CD4-positive, alpha-beta memory T cell (primary cell): ENCODE data around the gene GFRA1. TPM values are rescaled to one million over a fixed set of nuclear protein-coding genes. Genes with fewer than 3 reads are reported as not detected.

Source experiments
- CTCF ChIA-PET: fragments of 350-600 bp; sonication (Branson Sonifier 250); formaldehyde crosslinking; loops from one replicate; lab custom pipeline; 2021; ENCODE audit warnings: inconsistent platforms; ENCODE audit not compliant: partially characterized antibody; lab: Charles Lee
- POLR2A ChIA-PET: fragments of 350-600 bp; sonication (Branson Sonifier 250); formaldehyde crosslinking; loops from one replicate; lab custom pipeline; 2021; ENCODE audit not compliant: partially characterized antibody; lab: Charles Lee
- DNase-seq, 5 donors: peaks; one replicate each; pipeline versions ENCODE4 v3.0.0 to v3.0.0-alpha.2; 2020 to 2022; ENCODE audit warnings: mixed read lengths in 1 of 5
- H3K27ac ChIP-seq: one replicate; pipeline ENCODE4 v1.7.0; 2013; ENCODE audit warnings: low read depth, low read length
- H3K27me3 ChIP-seq: 2 replicates; pipeline ENCODE4 v1.7.0; 2013; ENCODE audit warnings: mild to moderate bottlenecking, low read length, moderate library complexity; ENCODE audit not compliant: insufficient read depth
- H3K36me3 ChIP-seq: 2 replicates; pipeline ENCODE4 v1.7.0; 2013; ENCODE audit warnings: mild to moderate bottlenecking, low read length, moderate library complexity; ENCODE audit not compliant: insufficient read depth
- H3K4me1 ChIP-seq: 2 replicates; pipeline ENCODE4 v1.7.0; 2013; ENCODE audit warnings: mild to moderate bottlenecking, low read length, moderate library complexity; ENCODE audit not compliant: insufficient read depth
- H3K4me3 ChIP-seq, 2 donors: one replicate each; pipeline ENCODE4 v1.7.0; 2013; ENCODE audit warnings: low read length in 2 of 2, mild to moderate bottlenecking in 1 of 2
- H3K9me3 ChIP-seq, 2 donors: one replicate each; pipeline ENCODE4 v1.7.0; 2013; ENCODE audit warnings: low read length in 2 of 2, control low read depth in 1 of 2; ENCODE audit not compliant: control insufficient read depth in 1 of 2
- H3K27ac Mint-ChIP-seq, 7 donors: one replicate each; pipeline ENCODE4 v1.8.0; 2020 to 2021; ENCODE audit warnings: mixed read lengths in 7 of 7, mild to moderate bottlenecking in 6 of 7, inconsistent platforms in 3 of 7, moderate library complexity in 3 of 7
- H3K27me3 Mint-ChIP-seq, 2 donors: one replicate each; pipeline ENCODE4 v1.8.0; 2020 to 2021; ENCODE audit warnings: mixed read lengths in 2 of 2
- H3K36me3 Mint-ChIP-seq, 2 donors: one replicate each; pipeline ENCODE4 v1.8.0; 2020 to 2021; ENCODE audit warnings: mixed read lengths in 2 of 2, inconsistent platforms in 1 of 2, mild to moderate bottlenecking in 1 of 2
- H3K4me1 Mint-ChIP-seq, 4 donors: one replicate each; pipeline ENCODE4 v1.8.0; 2020 to 2021; ENCODE audit warnings: mixed read lengths in 4 of 4, mild to moderate bottlenecking in 1 of 4
- H3K4me3 Mint-ChIP-seq, 8 donors: one replicate each; pipeline ENCODE4 v1.8.0; 2020 to 2021; ENCODE audit warnings: mixed read lengths in 8 of 8, mild to moderate bottlenecking in 7 of 8, moderate library complexity in 6 of 8, inconsistent platforms in 3 of 8
- H3K9me3 Mint-ChIP-seq, 8 donors: one replicate each; pipeline ENCODE4 v1.8.0; 2020 to 2021; ENCODE audit warnings: mixed read lengths in 8 of 8, mild to moderate bottlenecking in 5 of 8, inconsistent platforms in 3 of 8, moderate library complexity in 1 of 8
- intact Hi-C: fragments of 100-400 bp; cut with micrococcal nuclease; formaldehyde crosslinking; loops from one replicate; pipeline ENCODE4 v1.15.1; 2023
- polyA plus RNA-seq, 2 donors: library from polyadenylated mRNA; unstranded; fragments of 300-500 nt; fragmentation: Illumina TruSeq; gene quantifications; one replicate each; pipeline ENCODE4 v1.2.3, GENCODE V29; 2021
- total RNA-seq, 2 experiments: library from RNA; stranded (reverse); gene quantifications; one replicate each; pipeline ENCODE4 v1.2.3, GENCODE V29; 2021

The GFRA1 gene
- total and polyA plus RNA-seq, 4 experiments from 2014 or later: not detected

DNA sequence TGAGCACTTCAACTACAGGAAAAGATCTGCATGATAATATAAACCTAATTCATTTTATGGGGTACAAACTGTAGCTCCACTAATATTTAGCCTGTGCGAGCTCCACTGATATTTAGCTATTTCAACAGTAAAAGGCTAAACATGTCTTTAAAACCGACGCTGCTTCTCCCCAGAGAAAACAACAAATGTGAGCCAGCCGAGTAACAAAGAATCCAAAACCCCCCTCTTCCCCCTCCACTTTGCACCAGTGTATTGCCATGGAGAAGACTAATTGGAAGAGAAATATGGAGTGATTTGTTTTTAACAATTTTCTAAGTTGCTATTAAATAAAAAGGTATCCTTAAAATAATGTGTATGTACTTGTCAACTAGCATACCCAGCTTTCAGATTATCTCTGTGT, 136.7 kb downstream of the GFRA1 start:
- H3K4me1 ChIP-seq: no peaks in the 10 kb centered on the region
- no peaks in the 10 kb centered on the region for H3K9me3 ChIP-seq
- Mint-ChIP-seq H3K4me3 (no peak overlapping the region), H3K4me1 (no peaks in the 10 kb centered on the region), H3K9me3 (peaks cover 0 to 6% (median 0%) of the 10 kb centered on the region in 8 donors), H3K27ac (no peak overlapping the region), H3K27me3 (no peaks in the 10 kb centered on the region), H3K36me3 (no peaks in the 10 kb centered on the region)
- H3K36me3 ChIP-seq: no peaks in the 10 kb centered on the region
- no peak overlapping the region for H3K4me3 ChIP-seq
- POLR2A ChIA-PET: no interaction called here
- intact Hi-C loops: no loop called here
- H3K27ac ChIP-seq: no peak overlapping the region
- no peaks in the 10 kb centered on the region for H3K27me3 ChIP-seq
- no peak for DNase-seq
- CTCF ChIA-PET: no interaction called here

- no peaks in the 10 kb centered on the region for H3K27me3 ChIP-seq
- H3K27ac ChIP-seq: no peak overlapping the region
- Mint-ChIP-seq H3K4me1 (no peaks in the 10 kb centered on the region), H3K4me3 (no peak overlapping the region), H3K36me3 (no peaks in the 10 kb centered on the region), H3K27me3 (no peaks in the 10 kb centered on the region), H3K27ac (no peak overlapping the region), H3K9me3 (peaks cover 0 to 4% (median 0%) of the 10 kb centered on the region in 8 donors)
- H3K36me3 ChIP-seq: no peaks in the 10 kb centered on the region
- H3K4me1 ChIP-seq: no peaks in the 10 kb centered on the region
- intact Hi-C loops: no loop called here
- no peaks in the 10 kb centered on the region for H3K9me3 ChIP-seq
- DNase-seq: no peak
- no peak overlapping the region for H3K4me3 ChIP-seq
- POLR2A ChIA-PET: no interaction called here
- CTCF ChIA-PET: no interaction called here
Measured at GRCh38 chr10:116134322-116134721, 138.7 kb downstream of the GFRA1 start.

GRCh38 chr10:116133634-116134033, 139.4 kb downstream of the GFRA1 start:
- Histone ChIP-seq H3K9me3 (no peaks in the 10 kb centered on the region), H3K27ac (no peak overlapping the region), H3K27me3 (no peaks in the 10 kb centered on the region), H3K4me1 (no peaks in the 10 kb centered on the region), H3K36me3 (no peaks in the 10 kb centered on the region), H3K4me3 (no peak overlapping the region)
- H3K4me1 Mint-ChIP-seq: no peaks in the 10 kb centered on the region
- H3K9me3 Mint-ChIP-seq: peaks cover 0 to 7% (median 0%) of the 10 kb centered on the region in 8 donors
- H3K36me3 Mint-ChIP-seq: no peaks in the 10 kb centered on the region
- no peak overlapping the region for H3K4me3 Mint-ChIP-seq
- CTCF ChIA-PET: no interaction called here
- no peak overlapping the region for H3K27ac Mint-ChIP-seq
- intact Hi-C loops: no loop called here
- no peak for DNase-seq
- no peaks in the 10 kb centered on the region for H3K27me3 Mint-ChIP-seq
- POLR2A ChIA-PET: no interaction called here

GRCh38 chr10:116132780-116133399, 140.1 kb downstream of the GFRA1 start:
- H3K27me3 ChIP-seq: no peaks in the 10 kb centered on the region
- CTCF ChIA-PET: no interaction called here
- DNase-seq: no peak
- intact Hi-C loops: no loop called here
- Mint-ChIP-seq H3K4me3 (no peak overlapping the region), H3K27me3 (no peaks in the 10 kb centered on the region), H3K4me1 (no peaks in the 10 kb centered on the region), H3K9me3 (peaks cover 0 to 7% (median 0%) of the 10 kb centered on the region in 8 donors), H3K36me3 (no peaks in the 10 kb centered on the region), H3K27ac (peak overlapping the region in 1 of 7 donors; percentile 58)
- no peaks in the 10 kb centered on the region for H3K4me1 ChIP-seq
- no peaks in the 10 kb centered on the region for H3K9me3 ChIP-seq
- POLR2A ChIA-PET: no interaction called here
- H3K36me3 ChIP-seq: no peaks in the 10 kb centered on the region
- no peak overlapping the region for H3K4me3 ChIP-seq
- H3K27ac ChIP-seq: no peak overlapping the region

DNA sequence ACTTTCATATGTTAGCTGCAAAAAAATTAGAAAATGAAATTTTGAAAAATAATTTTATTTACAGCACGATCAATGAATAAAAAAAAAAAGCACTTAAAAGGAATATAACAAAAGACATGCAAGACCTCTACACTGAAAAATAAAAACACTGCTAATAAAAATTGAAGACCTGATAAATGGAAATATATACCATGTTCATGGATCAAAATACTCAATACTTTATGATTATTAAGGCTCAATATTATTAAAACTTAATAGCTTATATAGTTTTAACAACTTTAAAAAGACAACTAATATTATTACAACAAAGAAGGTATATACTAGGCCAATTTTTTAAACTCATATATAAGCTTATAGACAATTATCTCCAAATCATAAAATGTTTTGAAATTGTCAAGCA, 143.0 kb downstream of the GFRA1 start:
- ChIA-PET POLR2A (no interaction called here), CTCF (no interaction called here)
- no peaks in the 10 kb centered on the region for H3K36me3 Mint-ChIP-seq
- no peaks in the 10 kb centered on the region for H3K4me1 Mint-ChIP-seq
- Histone ChIP-seq H3K4me3 (no peak overlapping the region), H3K27ac (no peak overlapping the region), H3K27me3 (no peaks in the 10 kb centered on the region), H3K4me1 (no peaks in the 10 kb centered on the region), H3K9me3 (no peaks in the 10 kb centered on the region), H3K36me3 (no peaks in the 10 kb centered on the region)
- H3K27me3 Mint-ChIP-seq: no peaks in the 10 kb centered on the region
- H3K27ac Mint-ChIP-seq: no peak overlapping the region
- intact Hi-C loops: no loop called here
- no peak overlapping the region for H3K4me3 Mint-ChIP-seq
- peaks cover 0 to 8% (median 1%) of the 10 kb centered on the region in 8 donors for H3K9me3 Mint-ChIP-seq
- DNase-seq: no peak

- intact Hi-C loops: no loop called here
- no peaks in the 10 kb centered on the region for H3K36me3 ChIP-seq
- ChIA-PET CTCF (no interaction called here), POLR2A (no interaction called here)
- no peaks in the 10 kb centered on the region for H3K27me3 ChIP-seq
- Mint-ChIP-seq H3K4me3 (no peak overlapping the region), H3K27ac (no peak overlapping the region), H3K36me3 (no peaks in the 10 kb centered on the region), H3K4me1 (no peaks in the 10 kb centered on the region), H3K27me3 (peaks cover 0 to 1% of the 10 kb centered on the region in 2 donors), H3K9me3 (peaks cover 0 to 8% (median 1%) of the 10 kb centered on the region in 8 donors)
- H3K9me3 ChIP-seq: no peaks in the 10 kb centered on the region
- H3K4me3 ChIP-seq: no peak overlapping the region
- no peaks in the 10 kb centered on the region for H3K4me1 ChIP-seq
- DNase-seq: no peak
- no peak overlapping the region for H3K27ac ChIP-seq
Measured at GRCh38 chr10:116126954-116127695, 145.9 kb downstream of the GFRA1 start.

DNA sequence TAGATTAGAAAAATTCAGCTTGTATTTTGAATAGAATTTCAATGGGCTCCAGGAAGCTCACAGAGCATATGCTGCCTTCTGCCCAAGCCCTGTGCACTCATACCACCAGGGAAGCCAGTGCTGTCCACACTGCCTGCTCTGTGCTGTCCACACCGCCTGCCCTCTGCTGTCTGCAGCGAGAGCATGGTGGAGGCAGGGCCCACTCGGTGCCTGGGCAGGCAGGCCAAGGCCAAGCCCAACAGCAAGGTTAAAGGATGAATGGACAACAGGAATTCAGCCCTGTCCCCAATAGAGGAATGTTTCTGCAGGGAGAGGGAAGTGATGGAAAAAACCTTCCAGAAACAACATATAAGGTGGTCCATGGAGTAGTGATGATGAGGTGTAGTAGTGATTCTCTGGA, 146.8 kb downstream of the GFRA1 start:
- intact Hi-C loops: no loop called here
- ChIA-PET POLR2A (no interaction called here), CTCF (no interaction called here)
- H3K4me1 Mint-ChIP-seq: no peaks in the 10 kb centered on the region
- no peak overlapping the region for H3K4me3 Mint-ChIP-seq
- H3K36me3 ChIP-seq: no peaks in the 10 kb centered on the region
- peaks cover 0 to 1% of the 10 kb centered on the region in 2 donors for H3K27me3 Mint-ChIP-seq
- peaks cover 0 to 8% (median 2%) of the 10 kb centered on the region in 8 donors for H3K9me3 Mint-ChIP-seq
- no peaks in the 10 kb centered on the region for H3K9me3 ChIP-seq
- DNase-seq: no peak
- no peak overlapping the region for H3K4me3 ChIP-seq
- H3K36me3 Mint-ChIP-seq: no peaks in the 10 kb centered on the region
- no peak overlapping the region for H3K27ac ChIP-seq
- no peaks in the 10 kb centered on the region for H3K27me3 ChIP-seq
- no peak overlapping the region for H3K27ac Mint-ChIP-seq
- H3K4me1 ChIP-seq: no peaks in the 10 kb centered on the region
